BE2C (cell line): ENCODE results near the gene ZMAT5.

Source experiments
- DNase-seq: peaks from one replicate; pipeline ENCODE4 v3.0.0-alpha.2; 2020
- H3K27me3 ChIP-seq: fragments of 250-450 bp; sonication (Bioruptor Pico); 2 replicates; pipeline ENCODE4 v1.5.1; 2020; ENCODE audit warnings: mild to moderate bottlenecking
- H3K36me3 ChIP-seq: fragments of 250-450 bp; sonication (Bioruptor Pico); 2 replicates; pipeline ENCODE4 v1.5.1; 2020; ENCODE audit warnings: mild to moderate bottlenecking
- H3K4me1 ChIP-seq: fragments of 250-450 bp; sonication (Bioruptor Pico); 2 replicates; pipeline ENCODE4 v1.5.1; 2020
- H3K4me3 ChIP-seq: 2 replicates; pipeline ENCODE4 v1.5.1; 2011; ENCODE audit warnings: low read depth, low read length
- H3K9me3 ChIP-seq: fragments of 250-450 bp; sonication (Bioruptor Pico); 2 replicates; pipeline ENCODE4 v1.5.1; 2020
- CTCF ChIP-seq: IDR thresholded peaks from 2 replicates; pipeline ENCODE4 v1.5.1; 2012; ENCODE audit warnings: mild to moderate bottlenecking, low read depth, low read length

Gene ZMAT5

GRCh38 chr22:29715705-29716104, 51.1 kb downstream of the ZMAT5 start:
- Histone ChIP-seq H3K9me3 (no peaks in the 10 kb centered on the region), H3K4me1 (peaks cover 36% of the 10 kb centered on the region), H3K4me3 (no peak overlapping the region), H3K36me3 (no peaks in the 10 kb centered on the region), H3K27me3 (peaks cover 15% of the 10 kb centered on the region)
- no peak for TF ChIP-seq CTCF
- peak; percentile 54 for DNase-seq

GRCh38 chr22:29715240-29715639, 51.6 kb downstream of the ZMAT5 start:
- DNase-seq, result peak; percentile 82
- H3K4me3 ChIP-seq, result no peak overlapping the region
- TF ChIP-seq CTCF, result no peak
- no peaks in the 10 kb centered on the region for H3K36me3 ChIP-seq
- no peaks in the 10 kb centered on the region for H3K9me3 ChIP-seq
- peaks cover 36% of the 10 kb centered on the region for H3K4me1 ChIP-seq
- peaks cover 11% of the 10 kb centered on the region for H3K27me3 ChIP-seq

- H3K27me3 ChIP-seq, result no peaks in the 10 kb centered on the region
- DNase-seq, result no peak
These were observed 53.6 kb downstream of the ZMAT5 start for GRCh38 chr22:29713156-29713727.

GRCh38 chr22:29712119-29712518, 54.7 kb downstream of the ZMAT5 start:
- Histone ChIP-seq H3K27me3 (no peaks in the 10 kb centered on the region), H3K4me3 (no peak overlapping the region)
- no peak for TF ChIP-seq CTCF

More at GRCh38 chr22:29713156-29713727, 53.6 kb downstream of the ZMAT5 start:
- H3K9me3 ChIP-seq, result no peaks in the 10 kb centered on the region
- TF ChIP-seq CTCF, result no peak
- H3K36me3 ChIP-seq, result no peaks in the 10 kb centered on the region
- H3K4me3 ChIP-seq, result no peak overlapping the region
- H3K4me1 ChIP-seq, result peaks cover 28% of the 10 kb centered on the region

GRCh38 chr22:29710922-29711593, 55.7 kb downstream of the ZMAT5 start:
- peaks cover 41% of the 10 kb centered on the region for H3K4me1 ChIP-seq
- H3K4me3 ChIP-seq, result peak overlapping the region; percentile 5; the same call in 1 of the 2 replicates
- no peaks in the 10 kb centered on the region for H3K36me3 ChIP-seq
- no peaks in the 10 kb centered on the region for H3K9me3 ChIP-seq
- no peak for TF ChIP-seq CTCF
- DNase-seq, result peak; percentile 88
- H3K27me3 ChIP-seq, result no peaks in the 10 kb centered on the region

More at GRCh38 chr22:29712119-29712518, 54.7 kb downstream of the ZMAT5 start:
- no peaks in the 10 kb centered on the region for H3K36me3 ChIP-seq
- no peak for DNase-seq
- H3K4me1 ChIP-seq, result peaks cover 30% of the 10 kb centered on the region
- H3K9me3 ChIP-seq, result no peaks in the 10 kb centered on the region

GRCh38 chr22:29710193-29710592, 56.6 kb downstream of the ZMAT5 start:
- Histone ChIP-seq H3K4me1 (peaks cover 42% of the 10 kb centered on the region), H3K9me3 (no peaks in the 10 kb centered on the region), H3K4me3 (no peak overlapping the region), H3K27me3 (no peaks in the 10 kb centered on the region), H3K36me3 (no peaks in the 10 kb centered on the region)
- no peak for DNase-seq
- no peak for TF ChIP-seq CTCF
